CD4-positive, alpha-beta T cell treated with Interferon alpha-2 for 1 hour (primary cell): ENCODE measurements around the gene DSG1.
"Not testable (repeated sequence)": the region's sequence is repeated elsewhere in the genome, so short reads cannot be mapped to it uniquely, and the experiment has no call there.

Source experiments
- DNase-seq, 2 donors: peaks; one replicate each; pipeline ENCODE4 v3.0.0-alpha.2; 2020 to 2022

The DSG1 gene

GRCh38 chr18:31353336-31353735 lies 35.4 kb downstream of the DSG1 start:
- DNase-seq = not testable (repeated sequence)

GRCh38 chr18:31354990-31355389 lies 37.0 kb downstream of the DSG1 start:
- no peak for DNase-seq

- no peak for DNase-seq
Observed at GRCh38 chr18:31356025-31356424, 38.1 kb downstream of the DSG1 start.

- no peak for DNase-seq
Observed at GRCh38 chr18:31364190-31364589, 46.2 kb downstream of the DSG1 start.

GRCh38 chr18:31369478-31369877 lies 51.5 kb downstream of the DSG1 start:
- DNase-seq = no peak

- DNase-seq = no peak
Observed at GRCh38 chr18:31371989-31372388, 54.0 kb downstream of the DSG1 start.

GRCh38 chr18:31373641-31374040 lies 55.7 kb downstream of the DSG1 start:
- DNase-seq = no peak

- DNase-seq = no peak
Observed at GRCh38 chr18:31376477-31376876, 58.5 kb downstream of the DSG1 start, which contains the start of gene DSG4. Gene DSG4, plus strand, starts transcription at chr18:31376777. Its CDS starts 135 bp downstream, at chr18:31376912.

- DNase-seq = no peak
Observed at GRCh38 chr18:31380912-31381311, 63.0 kb downstream of the DSG1 start.

GRCh38 chr18:31382107-31382506 lies 64.1 kb downstream of the DSG1 start:
- DNase-seq = no peak

- no peak for DNase-seq
Observed at GRCh38 chr18:31386741-31387140, 68.8 kb downstream of the DSG1 start.

GRCh38 chr18:31393286-31393685 lies 75.3 kb downstream of the DSG1 start:
- no peak for DNase-seq

- no peak for DNase-seq
Observed at GRCh38 chr18:31396796-31397612, 79.0 kb downstream of the DSG1 start.

GRCh38 chr18:31398191-31398590 lies 80.2 kb downstream of the DSG1 start:
- no peak for DNase-seq

- DNase-seq = no peak
Observed at GRCh38 chr18:31399306-31400032, 81.5 kb downstream of the DSG1 start.

GRCh38 chr18:31401156-31402025 lies 83.4 kb downstream of the DSG1 start:
- DNase-seq = no peak

- DNase-seq = no peak
Observed at GRCh38 chr18:31402026-31402373, 84.0 kb downstream of the DSG1 start.

- no peak for DNase-seq
Observed at GRCh38 chr18:31403409-31403808, 85.4 kb downstream of the DSG1 start.
